ENCODE measurements around the gene ACAD9.

- no peak for TF ChIP-seq CTCF (IDR thresholded peaks at IDR 0.05)
- TF ChIP-seq POLR2A (IDR thresholded peaks at IDR 0.05), result no peak
Observed at GRCh38 chr3:128879991-128880390, 571 bp downstream of the ACAD9 start.
